ENCODE data around the gene TIAL1. TPM values are rescaled to one million over a fixed set of nuclear protein-coding genes. Genes with fewer than 3 reads are reported as not detected.
A peak's percentile ranks its signal among the peaks of the same experiment; 100 is the strongest.

TIAL1 gene
- 100 to 1,000 TPM in 1 of 2 donors, 10 to 100 TPM in 1; 77.0 to 149 TPM for total RNA-seq
- 10 to 100 TPM; 44.0 to 53.9 TPM for polyA plus RNA-seq
- long read RNA-seq, donor 1, full-length matches to known transcripts: 17 of 30 reads
- long read RNA-seq, donor 1, partial matches to known transcripts: 13 of 30 reads
- long read RNA-seq, donor 1, other reads (novel, unspliced or antisense): 0 of 30 reads
- long read RNA-seq, donor 2, full-length matches to known transcripts: 3 of 10 reads
- long read RNA-seq, donor 2, partial matches to known transcripts: 7 of 10 reads
- long read RNA-seq, donor 2, other reads (novel, unspliced or antisense): 0 of 10 reads
- long read RNA-seq, donor 3, full-length matches to known transcripts: 12 of 49 reads
- long read RNA-seq, donor 3, partial matches to known transcripts: 37 of 49 reads
- long read RNA-seq, donor 3, other reads (novel, unspliced or antisense): 0 of 49 reads
- long read RNA-seq, donor 4, full-length matches to known transcripts: 3 of 23 reads
- long read RNA-seq, donor 4, partial matches to known transcripts: 20 of 23 reads
- long read RNA-seq, donor 4, other reads (novel, unspliced or antisense): 0 of 23 reads
- long read RNA-seq, donor 5, full-length matches to known transcripts: 7 of 16 reads
- long read RNA-seq, donor 5, partial matches to known transcripts: 9 of 16 reads
- long read RNA-seq, donor 5, other reads (novel, unspliced or antisense): 0 of 16 reads

- Histone ChIP-seq H3K9me3 (ENCODE audit: control insufficient read depth in 4 of 4, insufficient read depth in 3 of 4, low read length in 3 of 4) (no peaks in the 10 kb centered on the region), H3K9ac (ENCODE audit: insufficient read depth in 1 of 2, low read length in 2 of 2) (peak within 1 kb of the TSS; percentile 53 to 85), H3K27me3 (ENCODE audit: control insufficient read depth in 3 of 3, insufficient read depth in 3 of 3, low read length in 2 of 3) (no peaks in the 10 kb centered on the region), H3K36me3 (ENCODE audit: control insufficient read depth in 4 of 4, insufficient read depth in 4 of 4, low read length in 4 of 4) (peaks cover 0 to 9% (median 3%) of the 10 kb centered on the region in 4 donors), H3K27ac (ENCODE audit: low read depth in 1 of 2, low read length in 1 of 2) (peak within 1 kb of the TSS; percentile 97 to 98), H3K4me1 (ENCODE audit: control insufficient read depth in 5 of 5, insufficient read depth in 5 of 5, low read length in 5 of 5) (peaks cover 7 to 42% (median 19%) of the 10 kb centered on the region in 5 donors), H3K4me3 (peak within 1 kb of the TSS; percentile 98)
- 0 to 1% methylated on average over 63 to 66 of the region's 66 CpGs for WGBS, 2 donors
- ATAC-seq (ENCODE audit: insufficient read depth, low FRiP score) (peak; percentile 95), DNase-seq (peak; percentile 99 to 100 (median 100))
- TF ChIP-seq CTCF (IDR thresholded peaks at IDR 0.05; ENCODE audit: control extremely low read depth, extremely low read depth): no peak
Observed at GRCh38 chr10:119596537-119597404, at the start of gene TIAL1. Gene TIAL1, minus strand, starts transcription at chr10:119596964. Its CDS starts 499 bp downstream, at chr10:119596465.

DNA sequence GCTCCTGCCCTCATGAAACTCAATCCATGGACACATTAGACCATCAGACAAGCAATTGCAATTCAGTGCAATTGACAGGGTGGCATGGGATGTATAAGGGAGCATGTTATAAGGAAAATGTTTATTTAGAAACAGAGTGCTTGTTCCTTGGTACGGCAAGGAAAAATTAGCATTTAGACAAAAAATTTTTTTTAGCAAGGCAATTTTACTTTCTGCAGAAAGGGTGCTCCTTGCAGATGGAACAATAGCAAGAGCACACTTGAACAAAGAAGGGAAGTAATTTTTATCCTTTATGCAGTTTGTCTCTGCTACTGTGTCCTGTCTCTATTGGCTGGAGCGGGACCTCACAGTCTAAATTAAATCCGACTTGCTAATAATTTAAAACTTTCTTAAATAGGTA lies 48.2 kb upstream of the TIAL1 start:
- ATAC-seq (ENCODE audit: insufficient read depth, low FRiP score) (no peak), DNase-seq (no peak)
- H3K9me3 ChIP-seq (ENCODE audit: control insufficient read depth in 4 of 4, insufficient read depth in 3 of 4, low read length in 3 of 4): peaks cover 0 to 3% (median 0%) of the 10 kb centered on the region in 4 donors
- H3K4me3 ChIP-seq: no peak overlapping the region
- H3K27me3 ChIP-seq (ENCODE audit: control insufficient read depth in 3 of 3, insufficient read depth in 3 of 3, low read length in 2 of 3): no peaks in the 10 kb centered on the region
- no peak overlapping the region for H3K27ac ChIP-seq (ENCODE audit: low read depth in 1 of 2, low read length in 1 of 2)
- no peak overlapping the region for H3K9ac ChIP-seq (ENCODE audit: insufficient read depth in 1 of 2, low read length in 2 of 2)
- WGBS, 2 donors: 94 to 95% methylated on average over 3 of the region's 3 CpGs
- TF ChIP-seq CTCF (IDR thresholded peaks at IDR 0.05; ENCODE audit: control extremely low read depth, extremely low read depth): no peak
- peaks cover 0 to 2% (median 0%) of the 10 kb centered on the region in 5 donors for H3K4me1 ChIP-seq (ENCODE audit: control insufficient read depth in 5 of 5, insufficient read depth in 5 of 5, low read length in 5 of 5)
- no peaks in the 10 kb centered on the region for H3K36me3 ChIP-seq (ENCODE audit: control insufficient read depth in 4 of 4, insufficient read depth in 4 of 4, low read length in 4 of 4)

DNA sequence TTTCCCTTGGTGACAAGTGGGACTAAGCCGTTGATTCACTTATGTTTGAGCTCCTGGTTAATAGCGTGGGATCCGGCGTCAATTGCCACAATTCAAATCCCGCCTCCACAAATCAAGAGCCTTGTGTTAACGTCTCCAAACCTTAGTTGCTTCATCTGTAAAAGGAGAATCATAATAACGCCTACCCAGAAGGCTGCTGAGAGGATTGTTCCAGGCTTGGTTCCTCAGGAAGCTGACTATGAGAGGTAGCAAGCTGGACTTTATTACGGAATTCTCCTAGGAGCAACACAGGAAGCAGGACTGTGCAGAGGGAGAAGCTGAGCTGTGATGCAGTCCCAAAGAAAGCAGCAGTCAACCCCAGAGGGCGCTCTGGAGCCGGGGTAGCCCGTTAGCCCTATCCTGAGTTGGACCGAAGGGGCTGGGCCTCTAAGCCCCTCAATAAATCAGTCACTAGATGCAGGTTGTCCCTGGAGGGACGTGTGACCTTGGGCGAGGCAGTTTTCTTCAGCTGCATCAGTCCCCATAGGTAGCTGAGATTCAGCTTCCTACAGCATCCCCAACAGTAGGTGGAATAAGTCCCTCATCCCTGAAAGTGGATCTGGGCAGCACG lies 47.5 kb upstream of the TIAL1 start:
- Histone ChIP-seq H3K9ac (ENCODE audit: insufficient read depth in 1 of 2, low read length in 2 of 2) (no peak overlapping the region), H3K9me3 (ENCODE audit: control insufficient read depth in 4 of 4, insufficient read depth in 3 of 4, low read length in 3 of 4) (peaks cover 0 to 3% (median 0%) of the 10 kb centered on the region in 4 donors), H3K4me3 (no peak overlapping the region), H3K36me3 (ENCODE audit: control insufficient read depth in 4 of 4, insufficient read depth in 4 of 4, low read length in 4 of 4) (no peaks in the 10 kb centered on the region), H3K27ac (ENCODE audit: low read depth in 1 of 2, low read length in 1 of 2) (no peak overlapping the region), H3K27me3 (ENCODE audit: control insufficient read depth in 3 of 3, insufficient read depth in 3 of 3, low read length in 2 of 3) (no peaks in the 10 kb centered on the region), H3K4me1 (ENCODE audit: control insufficient read depth in 5 of 5, insufficient read depth in 5 of 5, low read length in 5 of 5) (peaks cover 0 to 2% (median 0%) of the 10 kb centered on the region in 5 donors)
- ATAC-seq (ENCODE audit: insufficient read depth, low FRiP score): no peak
- DNase-seq: no peak
- 73 to 86% methylated on average over 15 of the region's 15 CpGs for WGBS, 2 donors
- TF ChIP-seq CTCF (IDR thresholded peaks at IDR 0.05; ENCODE audit: control extremely low read depth, extremely low read depth): no peak
